KG1 (cell line): ENCODE results near the gene CCDC136.

Source experiments
- DNase-seq: peaks from one replicate; lab custom pipeline; 2025; lab: John Stamatoyannopoulos, UW

Gene CCDC136

GRCh38 chr7:128805225-128805624 is 13.5 kb downstream of the CCDC136 start:
- no peak for DNase-seq

GRCh38 chr7:128807191-128807590 is 15.4 kb downstream of the CCDC136 start:
- DNase-seq = no peak

- no peak for DNase-seq
These were observed 17.6 kb downstream of the CCDC136 start for GRCh38 chr7:128809363-128809762.

- DNase-seq = no peak
These were observed 18.7 kb downstream of the CCDC136 start for GRCh38 chr7:128810473-128810872.

GRCh38 chr7:128810997-128811396 is 19.2 kb downstream of the CCDC136 start:
- no peak for DNase-seq

GRCh38 chr7:128811631-128812430 is 20.1 kb downstream of the CCDC136 start:
- DNase-seq = no peak

- no peak for DNase-seq
These were observed 20.9 kb downstream of the CCDC136 start for GRCh38 chr7:128812514-128813168.

GRCh38 chr7:128814499-128814898 is 22.7 kb downstream of the CCDC136 start:
- DNase-seq = no peak

GRCh38 chr7:128815289-128815942 is 23.6 kb downstream of the CCDC136 start:
- no peak for DNase-seq

- DNase-seq = no peak
These were observed 26.9 kb downstream of the CCDC136 start for GRCh38 chr7:128818694-128819093.

GRCh38 chr7:128821724-128822123 is 30.0 kb downstream of the CCDC136 start:
- no peak for DNase-seq

GRCh38 chr7:128826512-128826911 is 34.7 kb downstream of the CCDC136 start:
- no peak for DNase-seq

- DNase-seq = no peak
These were observed 35.1 kb downstream of the CCDC136 start for GRCh38 chr7:128826916-128827247.

- DNase-seq = no peak
These were observed 35.6 kb downstream of the CCDC136 start for GRCh38 chr7:128827248-128827958.

- no peak for DNase-seq
These were observed 36.4 kb downstream of the CCDC136 start for GRCh38 chr7:128827971-128828711.

GRCh38 chr7:128829391-128830166 is 37.8 kb downstream of the CCDC136 start:
- no peak for DNase-seq

GRCh38 chr7:128830231-128831177 is 38.7 kb downstream of the CCDC136 start, which contains the start of gene FLNC:
Gene FLNC, plus strand, starts transcription at chr7:128830406. Its CDS starts 232 bp downstream, at chr7:128830638.
- DNase-seq = no peak

- no peak for DNase-seq
These were observed 39.6 kb downstream of the CCDC136 start for GRCh38 chr7:128831178-128831993.
